NB4 (cell line): ENCODE results near the gene SKIL.

Source experiments
- CTCF ChIP-seq: IDR thresholded peaks from one replicate; pipeline ENCODE4 v1.5.1; 2012; ENCODE audit warnings: low read depth, low read length
- MYC ChIP-seq: IDR thresholded peaks from 2 replicates; pipeline ENCODE4 v1.6.1; 2011; ENCODE audit warnings: low read depth, low read length
- POLR2A ChIP-seq: IDR thresholded peaks from 2 replicates; pipeline ENCODE4 v1.6.1; 2011; ENCODE audit warnings: mild to moderate bottlenecking; ENCODE audit not compliant: insufficient read length; ENCODE audit errors: extremely low read depth

- no peak for TF ChIP-seq CTCF
- no peak for TF ChIP-seq POLR2A
- no peak for TF ChIP-seq MYC
These were observed 80.3 kb downstream of the SKIL start for GRCh38 chr3:170437696-170438407.
